DOHH2 (cell line): ENCODE data around the gene COL5A1.

ENCODE experiments used
- CTCF ChIP-seq: fragments of 200-600 bp; sonication (generic); IDR thresholded peaks from one replicate; pipeline ENCODE4 v1.5.1; 2014; ENCODE audit warnings: antibody characterized with exemption, mild to moderate bottlenecking, low read depth, low read length; ENCODE audit not compliant: poor library complexity, severe bottlenecking
- EZH2phosphoT487 ChIP-seq: fragments of 200-600 bp; sonication (generic); IDR thresholded peaks from 2 replicates; pipeline ENCODE4 v1.6.1; 2017; ENCODE audit warnings: borderline replicate concordance, mild to moderate bottlenecking, antibody characterized with exemption, low read length, moderate library complexity, mixed read lengths

GRCh38 chr9:134688231-134688630 is 46.6 kb downstream of the COL5A1 start:
- TF ChIP-seq CTCF, result no peak
- TF ChIP-seq EZH2phosphoT487, result no peak
